GM23338 (cell line): ENCODE results near the gene DCDC1.

Experiments used
- CREB1 ChIP-seq: fragments of 250-450 bp; sonication (Bioruptor Pico); IDR thresholded peaks from 2 replicates; pipeline ENCODE4 v1.5.0; 2020; ENCODE audit warnings: low read depth, mild to moderate bottlenecking, moderate library complexity
- CTCF ChIP-seq, 2 experiments: fragments of 200-600 bp in 1 of 2; sonication (generic) in 1 of 2; conservative IDR thresholded peaks; 2 replicates each; pipeline versions ENCODE4 v1.5.1 to v1.6.1; 2016 to 2017; ENCODE audit warnings: antibody characterized with exemption in 2 of 2, low read depth in 2 of 2, mild to moderate bottlenecking in 2 of 2, moderate library complexity in 1 of 2
- EZH2 ChIP-seq: fragments of 200-600 bp; sonication (generic); IDR thresholded peaks from one replicate; pipeline ENCODE4 v1.8.0; 2017; ENCODE audit warnings: antibody characterized with exemption, mild to moderate bottlenecking, low read depth; ENCODE audit not compliant: unreplicated experiment
- EZH2phosphoT487 ChIP-seq: fragments of 200-600 bp; sonication (generic); IDR thresholded peaks from one replicate; pipeline ENCODE4 v1.8.1; 2018; ENCODE audit warnings: antibody characterized with exemption; ENCODE audit not compliant: unreplicated experiment
- JUNB ChIP-seq: IDR thresholded peaks from one replicate; pipeline ENCODE4 v1.6.1; 2016; ENCODE audit warnings: antibody characterized with exemption; ENCODE audit not compliant: unreplicated experiment
- POLR2AphosphoS5 ChIP-seq: IDR thresholded peaks from 2 replicates; pipeline ENCODE4 v1.6.1; 2016; ENCODE audit warnings: antibody characterized with exemption, low read depth
- REST ChIP-seq: IDR thresholded peaks from one replicate; pipeline ENCODE4 v1.6.1; 2018; ENCODE audit warnings: antibody characterized with exemption; ENCODE audit not compliant: unreplicated experiment

- TF ChIP-seq CTCF (conservative IDR thresholded peaks at IDR 0.05; ENCODE audit: low read depth in 2 of 2) (no peak), POLR2AphosphoS5 (no peak), JUNB (no peak), REST (no peak), EZH2 (no peak), CREB1 (CRISPR knock-in tag) (no peak), EZH2phosphoT487 (no peak)
These were observed 195.4 kb downstream of the DCDC1 start for GRCh38 chr11:31173926-31174680.
